Omental fat pad (tissue), 4 donors: ENCODE data around the gene MSLN. TPM values are rescaled to one million over a fixed set of nuclear protein-coding genes. Genes with fewer than 3 reads are reported as not detected.

Experiments
- ATAC-seq: fragments of 150-250 bp; one replicate; pipeline ENCODE4 v1.9.1; 2016; ENCODE audit warnings: mild to moderate bottlenecking, moderate library complexity; ENCODE audit not compliant: low FRiP score
- DNase-seq: peaks from one replicate; pipeline ENCODE4 v3.0.0-alpha.2; 2019; ENCODE audit warnings: low spot score
- total RNA-seq, 4 donors: library from RNA; depleted of rRNA; stranded (reverse); fragments of >200 nt; gene quantifications; one replicate each; pipeline ENCODE4 v1.1.0, GENCODE V29; 2016
- TF ChIP-seq, protein P1 (sequence below), 3 donors: fragments of 450-650 bp; IDR thresholded peaks; one replicate each; pipeline ENCODE4 v1.5.1; 2016 to 2017; ENCODE audit warnings: antibody characterized with exemption in 3 of 3, mild to moderate bottlenecking in 3 of 3, moderate library complexity in 2 of 3

MSLN gene
- total RNA-seq, 4 donors from 2014 or later = 1.1 to 355 (median 129) TPM

DNA sequence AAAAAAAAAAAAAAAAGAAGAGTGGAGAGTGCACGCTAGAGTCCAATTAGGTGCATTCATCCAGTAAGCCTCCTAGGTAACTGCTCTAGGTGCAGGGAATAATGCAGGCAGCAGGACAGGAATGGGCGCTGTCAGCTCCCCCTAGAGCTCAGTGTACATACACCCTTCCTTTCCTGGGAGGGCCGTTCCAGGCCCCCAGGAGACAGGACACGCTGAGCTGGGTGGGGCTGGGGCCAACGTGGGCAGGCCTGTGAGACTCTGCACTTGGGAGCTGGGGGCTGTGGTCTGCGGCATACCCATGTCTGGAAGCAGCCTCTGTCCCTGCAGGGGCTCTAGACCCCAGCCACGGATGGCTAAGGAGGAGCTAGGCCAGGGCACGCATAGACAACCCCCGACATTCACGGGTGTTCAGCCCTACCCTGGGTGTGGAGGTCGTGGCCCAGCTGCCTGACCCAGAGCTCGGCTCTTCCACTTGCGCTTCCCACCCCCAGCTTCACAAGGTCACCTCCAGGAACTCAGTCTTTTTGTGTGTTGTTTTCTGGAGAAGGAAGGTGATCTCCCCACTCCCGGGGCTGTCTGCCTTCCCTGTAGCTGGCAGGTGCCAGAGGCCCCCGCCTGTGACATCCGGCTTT, 40.6 kb upstream of the MSLN start:
- DNase-seq = no peak
- TF ChIP-seq, protein P1, sequence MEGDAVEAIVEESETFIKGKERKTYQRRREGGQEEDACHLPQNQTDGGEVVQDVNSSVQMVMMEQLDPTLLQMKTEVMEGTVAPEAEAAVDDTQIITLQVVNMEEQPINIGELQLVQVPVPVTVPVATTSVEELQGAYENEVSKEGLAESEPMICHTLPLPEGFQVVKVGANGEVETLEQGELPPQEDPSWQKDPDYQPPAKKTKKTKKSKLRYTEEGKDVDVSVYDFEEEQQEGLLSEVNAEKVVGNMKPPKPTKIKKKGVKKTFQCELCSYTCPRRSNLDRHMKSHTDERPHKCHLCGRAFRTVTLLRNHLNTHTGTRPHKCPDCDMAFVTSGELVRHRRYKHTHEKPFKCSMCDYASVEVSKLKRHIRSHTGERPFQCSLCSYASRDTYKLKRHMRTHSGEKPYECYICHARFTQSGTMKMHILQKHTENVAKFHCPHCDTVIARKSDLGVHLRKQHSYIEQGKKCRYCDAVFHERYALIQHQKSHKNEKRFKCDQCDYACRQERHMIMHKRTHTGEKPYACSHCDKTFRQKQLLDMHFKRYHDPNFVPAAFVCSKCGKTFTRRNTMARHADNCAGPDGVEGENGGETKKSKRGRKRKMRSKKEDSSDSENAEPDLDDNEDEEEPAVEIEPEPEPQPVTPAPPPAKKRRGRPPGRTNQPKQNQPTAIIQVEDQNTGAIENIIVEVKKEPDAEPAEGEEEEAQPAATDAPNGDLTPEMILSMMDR (IDR thresholded peaks at IDR 0.05) = no peak
- ATAC-seq = no peak

DNA sequence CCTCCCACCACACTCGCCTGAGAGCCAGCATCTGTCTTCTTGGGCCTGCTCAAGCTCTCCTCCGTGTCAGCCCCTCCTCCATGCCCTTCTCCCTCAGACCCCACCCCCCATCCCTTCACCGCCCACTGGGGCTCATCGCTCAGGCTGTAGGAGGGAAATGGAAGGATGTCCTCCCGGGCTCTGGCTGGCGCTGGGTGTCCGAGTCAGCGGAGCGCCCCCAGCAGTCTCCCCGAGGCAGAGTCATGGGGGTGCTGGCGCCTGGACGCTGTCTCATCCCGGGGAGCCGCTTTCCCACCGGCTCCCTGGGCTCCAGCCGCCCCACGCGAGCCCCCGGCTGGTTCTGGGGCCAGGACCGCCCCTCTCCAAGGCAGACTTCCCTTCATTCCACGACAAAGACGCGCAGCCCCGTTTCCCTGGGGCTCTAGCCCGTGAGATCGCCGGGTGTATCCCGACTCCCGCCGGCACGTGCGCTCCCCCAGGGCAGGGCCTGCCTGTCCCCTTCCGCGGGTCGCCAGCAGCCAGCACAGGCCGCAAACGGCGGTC, 40.0 kb upstream of the MSLN start:
- no peak for DNase-seq

DNA sequence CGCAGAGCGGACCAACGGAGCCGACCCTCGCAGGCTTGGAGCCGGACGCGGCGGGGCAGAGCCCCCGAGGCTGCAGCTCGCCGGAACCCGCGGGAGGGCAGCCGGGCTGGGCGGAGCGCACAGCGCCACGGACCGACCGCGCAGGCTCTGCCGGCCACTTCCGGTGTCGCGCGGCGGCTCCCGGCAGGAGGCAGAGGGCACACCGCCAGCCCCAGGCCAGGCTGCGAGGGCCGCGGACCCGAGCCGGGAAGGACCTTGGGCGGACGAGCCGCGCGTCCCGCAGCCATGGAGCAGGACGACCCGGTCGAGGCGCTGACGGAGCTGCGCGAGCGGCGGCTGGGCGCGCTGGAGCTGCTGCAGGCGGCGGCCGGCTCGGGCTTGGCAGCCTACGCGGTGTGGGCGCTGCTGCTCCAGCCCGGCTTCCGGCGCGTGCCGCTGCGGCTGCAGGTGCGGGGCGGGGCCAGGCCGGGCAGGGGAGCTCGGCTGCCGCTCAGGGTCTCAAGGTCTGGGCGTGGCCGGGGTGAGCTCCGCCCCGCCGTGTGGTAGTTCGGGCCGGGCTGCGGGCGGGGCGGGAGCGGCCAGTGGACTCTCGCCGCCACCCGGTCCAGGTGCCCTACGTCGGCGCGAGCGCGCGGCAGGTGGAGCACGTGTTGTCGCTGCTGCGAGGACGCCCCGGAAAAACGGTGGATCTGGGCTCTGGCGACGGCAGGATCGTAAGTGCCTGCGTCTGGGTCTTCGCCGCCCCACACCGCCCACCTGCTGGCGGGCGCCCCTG, 39.4 kb upstream of the MSLN start, which contains the start of gene ANTKMT:
TSS of gene ANTKMT (plus strand) at position 157 of the 775 bp plus-strand sequence. CDS start at position 286, 129 bp downstream.
- ATAC-seq (peak; percentile 80), DNase-seq (peak; percentile 40)
- TF ChIP-seq, protein P1 (IDR thresholded peaks at IDR 0.05) = no peak

More for the DNA sequence above, 40.0 kb upstream of the MSLN start:
- peak; percentile 15 for ATAC-seq
- TF ChIP-seq, protein P1 (IDR thresholded peaks at IDR 0.05) = no peak

DNA sequence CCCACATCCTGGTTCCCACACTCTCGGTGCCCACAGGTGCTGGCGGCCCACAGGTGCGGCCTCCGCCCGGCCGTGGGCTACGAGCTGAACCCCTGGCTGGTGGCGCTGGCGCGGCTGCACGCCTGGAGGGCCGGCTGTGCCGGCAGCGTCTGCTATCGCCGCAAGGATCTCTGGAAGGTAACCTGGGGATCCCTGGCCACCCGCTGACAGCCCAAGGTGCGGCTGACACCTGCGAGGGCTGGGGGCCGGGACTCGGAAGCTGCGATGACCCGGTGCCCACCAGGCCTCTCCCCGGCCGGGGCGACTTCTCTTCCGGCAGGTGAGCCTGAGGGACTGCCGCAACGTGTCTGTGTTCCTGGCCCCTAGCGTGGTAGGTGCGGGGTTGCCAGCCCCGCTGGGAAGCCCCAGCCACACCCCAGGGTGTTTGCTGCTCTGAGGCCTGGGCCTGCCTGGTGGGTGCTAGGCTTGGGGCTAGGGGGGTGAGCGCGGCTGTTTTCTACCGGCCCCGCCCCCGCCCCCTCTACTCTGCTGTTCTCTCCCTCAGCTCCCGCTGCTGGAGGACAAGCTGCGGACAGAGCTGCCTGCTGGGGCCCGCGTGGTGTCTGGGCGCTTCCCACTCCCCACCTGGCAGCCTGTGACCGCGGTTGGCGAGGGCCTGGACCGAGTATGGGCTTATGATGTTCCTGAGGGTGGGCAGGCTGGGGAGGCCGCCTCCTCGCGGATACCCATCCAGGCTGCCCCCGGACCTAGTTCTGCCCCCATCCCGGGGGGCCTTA, 38.6 kb upstream of the MSLN start:
- TF ChIP-seq, protein P1 (IDR thresholded peaks at IDR 0.05) = no peak
- ATAC-seq (no peak), DNase-seq (no peak)

DNA sequence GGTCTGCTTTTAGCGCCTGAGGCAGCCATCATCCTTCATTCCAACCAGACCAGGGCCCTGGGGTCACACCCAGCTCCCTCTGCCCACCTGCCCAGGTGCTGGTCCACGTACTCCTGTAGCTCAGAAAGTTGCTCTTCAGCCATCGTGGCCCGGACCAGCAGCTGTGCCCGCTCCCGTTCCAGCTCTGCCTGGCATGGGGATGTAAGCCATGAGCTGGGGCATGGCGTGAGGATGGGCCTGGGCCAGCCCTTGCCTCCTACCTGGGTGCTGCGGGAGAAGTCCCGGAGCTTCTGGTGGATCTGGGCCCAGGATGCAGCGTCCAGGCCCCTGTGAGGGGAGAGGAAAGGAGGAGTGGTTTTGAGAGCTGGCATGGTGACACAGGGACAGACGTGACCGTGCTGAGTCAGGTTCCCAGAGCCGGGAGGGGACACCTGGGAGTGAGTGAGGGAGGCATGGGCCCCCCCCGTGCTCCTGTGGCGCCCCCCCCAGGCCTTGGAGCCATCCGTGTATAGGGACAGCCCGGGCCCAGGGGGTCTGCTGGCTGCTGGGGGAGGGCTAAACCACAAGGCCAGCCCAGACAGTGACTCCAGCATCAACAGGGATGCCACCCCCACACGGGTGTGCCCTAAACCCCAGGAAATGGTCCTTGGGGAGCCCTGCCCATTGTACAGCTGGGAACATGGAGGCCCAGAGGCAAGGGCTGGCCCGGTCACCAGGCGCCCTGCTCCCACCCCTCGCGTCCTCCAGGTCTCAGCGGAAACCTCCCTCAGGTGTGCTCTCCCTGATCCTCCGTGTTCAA, 37.5 kb upstream of the MSLN start:
- TF ChIP-seq, protein P1 (IDR thresholded peaks at IDR 0.05) = no peak
- ATAC-seq (no peak), DNase-seq (no peak)

DNA sequence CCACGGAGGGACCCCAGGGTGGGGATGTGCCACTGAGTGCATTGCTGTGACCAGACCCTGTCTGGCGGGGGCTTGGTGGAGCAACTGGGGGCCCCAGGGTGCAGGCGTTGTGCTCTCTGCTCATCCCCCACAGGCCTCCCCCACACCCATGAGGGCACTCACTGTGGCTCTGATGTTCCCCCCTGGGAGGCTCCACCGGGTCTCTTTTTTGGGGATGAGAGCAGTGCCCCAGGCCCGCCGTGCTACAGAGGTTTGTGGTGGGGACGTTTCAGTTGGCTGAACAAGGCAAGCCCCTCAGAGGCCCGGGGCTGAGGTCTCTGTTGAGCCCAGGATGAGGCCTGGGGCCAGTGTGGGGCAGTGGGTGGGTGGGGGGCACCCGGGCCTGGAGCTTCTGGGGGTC, 36.8 kb upstream of the MSLN start:
- TF ChIP-seq, protein P1 (IDR thresholded peaks at IDR 0.05) = no peak
- ATAC-seq (no peak), DNase-seq (no peak)
